GM21529 (cell line): Measurements from ENCODE around the gene MLF1.

Experiments
- ATAC-seq: cut with Tn5 transposase; IDR thresholded peaks from one replicate; pipeline ENCODE4 v1.9.1; 2021; ENCODE audit not compliant: unreplicated experiment

The MLF1 gene

DNA sequence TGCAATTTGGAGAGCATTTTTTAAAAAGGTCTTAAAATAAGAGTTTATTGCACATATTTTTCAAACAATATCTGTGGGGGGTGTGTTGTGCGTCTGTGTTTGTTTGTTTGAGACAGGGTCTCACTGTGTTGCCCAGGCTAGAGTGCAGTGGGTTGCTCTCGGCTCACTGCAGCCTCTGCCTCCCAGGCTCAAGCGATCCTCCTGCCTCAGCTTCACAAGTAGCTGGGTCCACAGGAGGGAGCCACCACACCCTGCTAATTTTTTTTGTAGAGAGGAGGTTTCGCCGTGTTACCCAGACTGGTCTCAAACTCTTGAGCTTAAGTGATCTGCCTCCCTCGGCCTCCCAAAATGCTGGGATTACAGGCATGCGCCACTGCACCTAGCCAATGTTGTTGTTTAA, 2.7 kb downstream of the MLF1 start:
- ATAC-seq, result no peak

DNA sequence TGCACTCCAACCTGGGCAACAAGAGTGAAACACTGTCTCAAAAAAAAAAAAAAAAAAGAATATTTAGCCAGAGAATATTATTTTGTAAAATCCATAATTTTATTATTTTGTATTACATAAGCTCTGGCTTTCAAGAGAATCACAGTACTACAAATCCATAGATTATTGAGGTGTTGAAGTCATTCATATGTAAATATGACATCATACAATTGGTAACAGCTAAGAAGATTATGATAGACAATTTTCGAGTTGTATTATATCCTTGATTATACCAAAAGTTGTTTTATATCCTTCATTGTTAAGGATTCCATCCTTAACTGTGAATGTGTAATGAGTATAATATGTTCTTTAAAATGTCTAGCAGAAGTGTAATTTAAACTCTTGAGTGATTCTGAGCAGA, 3.7 kb downstream of the MLF1 start:
- ATAC-seq, result no peak

DNA sequence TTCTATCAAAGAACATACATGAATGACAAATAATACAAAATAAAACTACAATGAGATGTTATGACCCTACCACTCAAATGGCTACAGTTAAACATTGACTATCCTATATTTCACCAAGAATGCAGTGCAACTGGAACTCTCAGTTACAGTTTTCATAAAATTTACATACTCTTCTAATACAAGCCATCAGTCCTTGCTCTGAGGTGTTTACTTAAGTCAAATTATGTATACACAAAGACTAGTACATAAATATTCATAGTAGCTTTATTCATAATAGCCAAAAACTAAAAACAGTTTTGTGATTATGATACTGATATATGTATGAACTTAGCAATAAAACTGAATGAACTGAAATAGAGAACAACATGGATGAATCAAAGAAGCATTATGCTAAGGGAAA, 19.2 kb downstream of the MLF1 start:
- ATAC-seq, result no peak

DNA sequence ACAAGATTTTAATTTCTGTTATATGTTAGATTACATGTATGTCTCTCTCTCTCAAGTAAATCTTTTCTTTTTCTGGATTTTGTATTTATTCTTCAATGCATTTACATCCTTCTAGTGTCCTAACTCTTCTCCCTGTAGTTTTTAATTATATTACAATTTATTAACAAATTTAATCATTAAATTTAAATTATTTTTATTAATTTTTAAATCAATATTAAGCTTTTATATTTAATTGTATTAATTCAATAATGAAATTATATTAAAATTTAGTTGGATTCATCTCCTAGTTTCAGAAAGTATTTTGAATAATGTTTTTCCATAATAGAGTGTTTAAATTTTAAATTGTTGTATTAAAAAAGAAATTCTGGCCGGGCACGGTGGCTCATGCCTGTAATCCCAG, 29.8 kb downstream of the MLF1 start:
- no peak for ATAC-seq

DNA sequence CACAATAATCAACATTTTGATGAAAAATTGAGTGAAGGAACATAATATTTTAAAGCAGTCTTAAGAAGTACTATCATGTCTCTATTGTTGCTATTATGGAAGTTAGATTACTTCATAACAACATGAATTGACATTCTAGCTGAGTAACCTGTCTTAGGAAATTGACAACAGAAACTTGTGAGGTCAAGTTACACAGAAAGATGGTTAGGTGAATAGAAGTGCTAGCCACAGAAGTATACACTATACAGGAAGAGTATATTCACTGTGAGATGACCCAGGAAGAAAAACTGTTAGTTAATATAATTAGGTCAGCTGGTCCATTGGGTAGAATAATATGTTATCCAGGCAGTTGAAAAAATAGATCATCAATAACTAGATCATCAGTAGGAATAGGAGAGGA, 31.2 kb downstream of the MLF1 start:
- no peak for ATAC-seq

DNA sequence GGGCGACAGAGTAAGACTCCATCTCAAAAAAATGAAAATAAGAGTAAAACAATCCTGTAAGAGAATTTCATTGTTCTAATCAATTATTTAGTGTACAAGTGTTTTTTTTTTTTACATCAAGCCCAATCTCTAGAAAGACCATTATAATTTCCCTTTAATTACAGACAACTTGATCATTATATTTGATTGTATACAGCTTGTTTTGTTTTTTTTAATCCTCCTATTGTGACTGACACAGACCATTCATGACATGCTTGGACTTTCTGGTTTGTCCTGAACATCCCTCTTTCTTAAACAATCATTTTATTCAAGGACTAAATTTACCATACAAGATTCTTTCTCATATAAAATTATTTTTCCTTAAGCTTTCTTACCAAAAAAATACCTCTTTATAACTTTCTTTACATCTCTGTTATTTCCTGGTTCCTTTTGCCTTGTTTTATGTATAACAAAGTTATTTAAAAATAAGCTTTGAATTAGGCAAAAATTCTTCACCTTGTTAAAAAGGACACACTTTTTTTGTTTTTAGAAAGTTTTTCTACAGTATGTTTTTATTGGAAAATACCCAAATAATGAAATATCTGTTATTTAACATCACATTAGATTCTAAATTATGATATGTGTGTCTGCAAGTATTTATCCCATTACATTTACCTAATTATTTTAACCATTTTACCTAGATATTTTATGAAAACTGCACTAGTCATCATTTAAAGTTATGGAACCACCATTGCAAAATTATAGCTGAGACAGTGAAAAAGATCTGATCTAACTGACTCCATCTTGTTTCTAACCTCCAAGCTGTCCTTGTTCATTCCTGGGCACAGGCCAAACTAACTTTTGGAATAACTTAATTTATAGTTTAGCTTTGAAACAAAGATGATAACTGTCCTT, 47.2 kb downstream of the MLF1 start:
- no peak for ATAC-seq

DNA sequence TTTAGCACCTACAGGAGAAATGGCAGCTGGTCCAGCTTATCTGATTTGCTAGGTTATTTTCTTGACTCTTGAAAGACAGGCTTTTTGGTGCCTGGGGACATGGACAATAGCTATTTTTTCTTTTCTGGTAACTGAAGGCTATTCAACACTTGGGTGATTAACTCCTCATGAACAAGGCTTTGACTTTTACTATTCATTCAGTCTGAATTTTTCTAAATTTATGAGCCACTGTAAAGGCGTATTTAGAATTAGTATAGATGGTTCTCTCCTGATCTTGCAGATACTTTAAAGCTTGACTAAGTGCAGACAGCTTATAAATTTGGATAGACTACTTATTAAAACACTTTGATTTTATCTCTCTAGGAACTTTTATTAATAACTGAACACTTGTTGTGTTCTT, 54.9 kb downstream of the MLF1 start:
- ATAC-seq, result no peak

DNA sequence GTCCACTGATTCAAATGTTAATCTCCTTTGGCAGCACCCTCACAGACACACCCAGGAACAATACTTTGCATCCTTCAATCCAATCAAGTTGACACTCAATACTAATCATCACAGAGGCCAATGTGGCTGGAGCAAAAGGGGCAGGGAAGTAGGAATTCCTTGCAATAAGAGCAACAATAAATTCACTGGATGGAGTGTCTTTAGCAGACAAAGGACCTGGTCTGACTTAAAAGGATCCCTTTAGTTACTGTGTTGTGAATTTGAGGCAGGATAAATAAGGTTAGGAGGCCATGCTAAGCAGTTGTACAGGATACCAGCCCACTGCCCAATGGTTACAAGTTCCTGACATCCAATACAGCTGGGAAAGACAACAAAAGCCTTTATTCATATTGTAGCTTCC, 61.0 kb downstream of the MLF1 start:
- ATAC-seq, result no peak

DNA sequence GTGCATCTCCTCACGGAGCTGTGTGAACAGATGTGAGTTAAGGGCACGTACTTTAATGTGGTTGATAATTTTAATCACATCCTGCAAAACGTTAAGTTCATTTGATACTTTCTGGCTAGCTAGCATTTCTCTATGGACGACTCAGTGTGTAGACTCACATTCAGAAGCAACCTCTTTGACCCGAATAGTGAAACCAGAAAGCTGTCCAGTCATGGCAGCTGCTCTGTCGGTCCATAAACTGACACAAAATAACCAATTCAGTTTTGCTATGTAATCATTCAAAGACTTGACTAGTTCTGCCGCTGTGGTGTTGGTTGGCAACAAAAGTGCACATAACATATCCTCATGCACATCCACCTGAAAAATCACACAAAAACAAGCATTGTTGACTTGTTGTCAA, 69.7 kb downstream of the MLF1 start:
- no peak for ATAC-seq

DNA sequence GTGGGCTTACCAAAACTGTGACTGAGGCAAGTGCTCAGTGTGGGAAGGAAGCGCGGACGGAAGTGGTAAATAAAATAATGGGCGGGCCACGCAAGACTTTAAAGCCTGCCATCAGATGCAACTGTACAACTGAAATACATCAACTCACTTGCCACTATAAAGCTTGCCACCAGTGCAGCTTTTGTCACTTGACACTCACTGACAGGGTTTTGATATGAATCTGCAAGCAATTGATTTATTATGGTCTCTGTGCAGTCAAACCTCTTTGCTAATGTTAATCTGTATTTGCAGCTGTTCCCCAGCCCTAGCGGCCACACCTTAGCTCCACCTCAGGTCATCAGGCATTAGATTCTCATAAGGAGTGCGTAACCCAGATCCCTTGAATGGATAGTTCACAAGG, 71.0 kb downstream of the MLF1 start:
- no peak for ATAC-seq

DNA sequence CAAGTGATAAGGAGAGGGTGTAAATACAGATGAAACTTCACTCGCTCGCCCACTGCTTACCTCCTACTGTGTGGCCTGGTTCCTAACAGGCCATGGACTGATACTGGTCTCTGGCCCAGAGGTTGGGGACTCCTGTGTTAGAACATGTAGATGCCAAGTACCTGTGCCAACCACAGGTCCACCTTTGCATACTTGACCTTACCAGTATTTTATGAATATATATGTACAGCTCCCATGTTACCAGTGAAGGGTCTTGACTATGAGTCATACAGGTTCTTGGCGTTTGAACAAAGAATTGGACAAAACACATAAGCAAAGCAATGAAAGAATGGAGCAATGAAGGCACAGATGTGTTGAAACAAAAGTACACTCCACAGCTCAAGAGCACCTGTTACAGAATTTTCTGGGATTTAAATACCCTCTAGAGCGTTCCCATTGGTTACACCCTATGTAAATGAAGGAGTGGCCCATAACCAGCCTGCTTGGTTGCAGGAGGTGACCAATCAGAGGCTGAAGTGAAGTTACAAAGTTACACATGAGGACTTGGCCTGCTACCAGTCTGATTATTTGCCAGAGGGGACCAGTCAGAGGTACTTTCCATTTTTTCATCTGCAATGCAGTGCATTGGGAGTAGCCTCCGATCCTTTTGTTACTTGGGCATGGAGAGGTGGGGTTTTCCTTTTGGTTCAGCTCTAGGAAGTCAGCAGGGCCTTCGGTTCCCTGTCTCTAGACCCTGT, 71.6 kb downstream of the MLF1 start:
- no peak for ATAC-seq

DNA sequence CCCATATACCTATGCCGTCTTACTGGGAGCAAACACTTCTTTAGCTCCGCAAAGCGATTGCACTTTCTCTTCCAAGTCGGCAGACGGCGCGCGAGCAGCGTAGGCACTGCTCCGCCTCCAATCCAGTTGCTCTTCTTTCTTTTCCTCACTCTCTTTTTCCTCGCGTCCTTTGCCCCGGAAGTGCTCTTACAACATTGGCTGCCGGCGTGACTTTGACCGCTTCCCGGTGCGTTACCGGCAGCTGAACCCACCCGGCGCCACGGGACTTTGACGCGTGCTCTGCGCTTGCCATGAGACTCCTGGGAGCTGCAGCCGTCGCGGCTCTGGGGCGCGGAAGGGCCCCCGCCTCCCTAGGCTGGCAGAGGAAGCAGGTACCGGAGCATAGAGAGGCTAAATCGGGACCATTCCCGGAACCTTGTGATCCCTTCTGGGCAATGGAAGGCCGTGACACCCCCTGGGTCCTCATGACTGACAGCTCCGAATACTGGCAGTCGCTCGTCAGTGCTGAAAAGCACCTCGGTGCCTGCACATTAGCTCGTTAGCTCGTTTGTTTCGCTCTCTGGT, 73.4 kb downstream of the MLF1 start, which contains the start of gene GFM1:
Gene GFM1, plus strand, starts transcription at position 183 of the 564 bp plus-strand sequence. Its CDS starts 108 bp downstream, at position 291.
- peak; percentile 99 for ATAC-seq

DNA sequence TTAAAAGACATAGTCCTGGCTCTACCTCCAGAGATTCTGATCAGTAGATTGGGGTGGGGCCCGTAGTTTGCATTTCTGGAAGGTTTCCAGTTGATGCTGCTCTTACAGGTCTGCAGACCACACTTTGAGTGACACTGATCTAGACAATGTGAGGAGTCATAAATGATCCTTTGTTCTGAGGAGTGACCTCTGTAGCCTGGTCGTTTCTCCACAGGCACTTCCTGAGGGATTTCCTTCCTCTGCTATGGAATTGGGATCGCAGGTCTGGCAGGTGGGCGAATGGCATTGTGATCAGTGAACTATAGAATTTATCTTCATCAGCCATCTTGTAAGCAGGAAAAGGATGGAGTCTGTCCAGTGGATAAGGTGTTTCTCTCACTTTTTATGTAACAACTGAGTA, 78.8 kb downstream of the MLF1 start:
- ATAC-seq, result no peak

DNA sequence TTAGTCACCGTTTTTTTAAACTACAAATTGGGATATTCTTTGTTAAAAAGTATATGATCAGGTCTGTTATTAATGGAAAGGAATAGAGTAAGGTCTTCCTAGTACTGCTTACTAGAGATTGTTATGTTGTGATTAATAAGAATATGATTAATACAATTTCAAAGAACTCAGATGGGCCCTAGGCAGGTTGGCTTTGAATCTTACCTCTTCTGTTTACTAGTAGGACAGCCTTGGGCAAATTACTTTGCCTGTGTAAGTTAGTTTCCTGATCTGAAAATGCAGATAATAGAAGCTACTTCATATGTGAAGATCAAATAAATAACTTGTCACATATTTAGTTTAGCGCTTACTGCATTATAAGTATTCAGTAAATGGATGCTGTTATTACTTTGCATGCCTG, 80.2 kb downstream of the MLF1 start:
- ATAC-seq, result no peak

DNA sequence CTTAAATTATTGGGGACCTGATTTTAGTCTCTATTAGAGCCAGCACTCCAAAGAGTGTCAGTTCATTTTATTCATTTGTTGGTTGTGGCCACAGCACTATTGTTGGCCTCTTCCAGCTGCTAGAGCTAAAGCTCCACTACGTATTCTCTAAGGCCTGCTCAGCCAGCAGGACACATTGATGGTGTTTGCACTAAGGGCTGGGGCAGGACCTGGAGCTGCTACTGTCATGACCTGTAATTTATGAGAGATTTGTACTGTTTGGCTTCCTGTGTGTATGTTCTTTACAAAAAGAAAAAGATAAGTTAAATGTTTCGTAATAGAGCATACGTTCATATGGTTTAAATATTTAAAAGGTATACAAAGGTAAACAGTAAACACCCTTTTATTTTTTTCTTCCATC, 81.5 kb downstream of the MLF1 start:
- ATAC-seq, result no peak
